Hypothalamus (tissue), 51 donors: ENCODE measurements around the gene SERPINE3.

Experiments used
- DNase-seq, 51 donors: peaks; one replicate each; lab custom pipeline; 2025; lab: John Stamatoyannopoulos, UW

Gene SERPINE3

GRCh38 chr13:51359352-51359751 lies 19.9 kb downstream of the SERPINE3 start:
- DNase-seq, result no peak

GRCh38 chr13:51360489-51360888 lies 21.0 kb downstream of the SERPINE3 start:
- no peak for DNase-seq

- DNase-seq, result no peak
Measured at GRCh38 chr13:51361106-51361505, 21.6 kb downstream of the SERPINE3 start.

DNA sequence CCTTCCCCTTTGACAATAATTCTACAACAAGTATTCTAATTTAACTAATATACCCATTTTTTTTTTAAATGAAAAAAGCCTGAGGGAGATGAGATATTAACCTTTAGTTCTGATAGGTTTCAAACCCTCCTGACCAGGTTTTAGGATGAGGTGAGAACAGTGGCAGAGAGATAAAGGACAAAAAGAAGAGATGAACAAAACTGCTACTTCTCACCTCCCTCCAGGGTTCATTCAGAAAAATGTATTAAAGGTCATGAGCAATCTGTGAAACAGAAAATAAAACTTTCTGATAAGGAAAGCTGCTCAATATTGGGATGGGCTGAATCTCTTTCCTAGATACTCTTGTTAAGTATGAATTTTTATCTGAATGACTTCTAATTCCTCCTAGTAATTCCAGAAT lies 24.1 kb downstream of the SERPINE3 start:
- DNase-seq, result no peak

GRCh38 chr13:51364404-51365008 lies 25.0 kb downstream of the SERPINE3 start:
- DNase-seq, result no peak

GRCh38 chr13:51370116-51370515 lies 30.6 kb downstream of the SERPINE3 start:
- no peak for DNase-seq

DNA sequence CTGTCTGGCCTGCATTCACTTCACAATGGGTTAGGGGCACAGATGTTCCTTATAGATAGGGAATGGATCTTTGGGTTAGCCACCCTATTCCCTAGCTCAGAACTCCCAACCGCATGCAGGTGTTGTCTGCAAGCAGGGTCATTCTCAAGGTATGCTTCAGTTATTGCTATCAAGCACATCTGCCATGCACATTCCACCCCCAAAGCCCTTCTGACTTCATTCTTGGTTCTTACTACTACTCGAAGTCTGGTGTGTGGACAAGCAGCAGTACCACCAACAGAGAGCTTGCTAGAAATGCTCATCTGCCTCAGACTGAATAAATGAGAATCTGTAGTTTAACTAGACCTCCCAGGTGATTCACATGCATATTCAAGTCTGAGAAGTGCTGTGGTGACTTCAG lies 31.3 kb downstream of the SERPINE3 start:
- DNase-seq, result no peak

GRCh38 chr13:51371768-51372399 lies 32.4 kb downstream of the SERPINE3 start:
- DNase-seq, result no peak

DNA sequence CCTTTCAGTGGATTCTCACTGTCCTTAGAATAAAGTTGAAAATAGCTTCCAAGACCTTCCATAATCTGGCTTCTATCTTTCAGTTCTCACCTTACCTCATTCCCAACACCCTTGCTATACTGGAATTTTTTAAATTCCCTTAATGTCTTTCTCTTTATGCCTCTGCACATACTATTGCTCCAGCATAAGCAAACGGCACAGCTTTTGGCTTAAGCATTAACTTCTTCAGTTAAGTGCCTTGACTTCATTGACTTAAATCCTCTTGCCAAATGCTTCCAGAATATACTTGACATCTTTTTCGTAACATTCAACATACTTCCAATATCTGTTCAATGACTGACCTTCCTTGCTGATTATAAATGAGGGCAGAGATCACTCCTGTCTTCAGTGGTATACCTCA lies 34.0 kb downstream of the SERPINE3 start:
- no peak for DNase-seq

- no peak for DNase-seq
Measured at GRCh38 chr13:51380269-51380668, 40.8 kb downstream of the SERPINE3 start.

DNA sequence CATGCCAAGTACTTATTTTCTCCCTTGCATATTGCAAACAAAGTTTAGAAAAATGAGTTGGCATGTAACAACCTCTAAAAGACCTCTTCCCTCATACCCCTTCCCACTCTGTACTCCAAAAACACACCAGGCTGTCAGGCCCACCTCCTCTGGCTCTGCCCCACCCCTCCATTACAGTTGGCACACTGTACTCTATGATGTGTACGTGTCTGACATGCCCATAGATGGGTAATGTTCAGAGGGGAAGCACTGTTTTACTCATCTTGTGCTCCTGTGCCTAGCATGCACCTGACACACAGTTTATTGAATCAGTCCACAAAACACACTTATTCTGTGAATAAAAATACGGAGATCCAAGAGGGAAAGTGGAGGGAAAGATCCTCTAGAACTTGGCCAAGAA lies 45.6 kb downstream of the SERPINE3 start:
- no peak for DNase-seq

GRCh38 chr13:51394724-51395123 lies 55.2 kb downstream of the SERPINE3 start:
- no peak for DNase-seq

- no peak for DNase-seq
Measured at GRCh38 chr13:51396352-51396751, 56.9 kb downstream of the SERPINE3 start.

DNA sequence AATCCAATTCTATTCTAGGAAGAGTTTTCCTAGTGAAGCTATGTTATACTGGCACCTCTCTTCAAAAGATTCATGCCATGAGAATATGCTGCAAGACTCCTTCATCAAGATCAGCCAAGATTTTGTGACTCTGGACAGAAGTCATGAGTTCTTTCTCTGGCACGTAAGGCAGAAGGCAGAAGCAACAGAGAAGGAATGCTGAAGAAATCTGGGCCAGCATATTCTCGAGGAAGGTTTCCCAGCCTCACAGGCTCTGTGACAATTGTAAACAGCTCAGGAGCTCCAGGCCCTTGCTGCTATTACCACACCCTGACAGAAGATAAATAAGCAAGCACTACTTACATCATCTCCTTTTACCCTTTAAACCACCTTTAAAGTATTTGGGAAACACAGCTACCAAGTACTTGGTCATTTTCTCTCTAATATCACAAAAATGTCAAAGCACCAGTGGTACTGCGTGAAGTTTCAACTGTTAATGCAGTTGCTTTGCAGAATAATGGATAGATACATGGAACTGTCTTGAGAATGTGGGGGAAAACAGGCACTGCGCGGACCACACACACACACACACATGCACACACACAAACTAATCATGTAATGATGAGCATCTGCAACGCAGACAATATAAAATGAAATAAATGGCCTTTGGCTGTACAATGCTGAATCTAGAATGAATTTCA lies 57.9 kb downstream of the SERPINE3 start:
- peak in 1 of 51 donors; percentile 11 for DNase-seq

- DNase-seq, result no peak
Measured at GRCh38 chr13:51405176-51405575, 65.7 kb downstream of the SERPINE3 start.

GRCh38 chr13:51412431-51412830 lies 72.9 kb downstream of the SERPINE3 start:
- no peak for DNase-seq
